ENCODE results near the gene ELP5. TPM values are rescaled to one million over a fixed set of nuclear protein-coding genes. Genes with fewer than 3 reads are reported as not detected.

The ELP5 gene
- total and polyA plus RNA-seq, 2 of the 4 experiments (the other 2 are of a cell fraction): 39.3 to 46.6 TPM

DNA sequence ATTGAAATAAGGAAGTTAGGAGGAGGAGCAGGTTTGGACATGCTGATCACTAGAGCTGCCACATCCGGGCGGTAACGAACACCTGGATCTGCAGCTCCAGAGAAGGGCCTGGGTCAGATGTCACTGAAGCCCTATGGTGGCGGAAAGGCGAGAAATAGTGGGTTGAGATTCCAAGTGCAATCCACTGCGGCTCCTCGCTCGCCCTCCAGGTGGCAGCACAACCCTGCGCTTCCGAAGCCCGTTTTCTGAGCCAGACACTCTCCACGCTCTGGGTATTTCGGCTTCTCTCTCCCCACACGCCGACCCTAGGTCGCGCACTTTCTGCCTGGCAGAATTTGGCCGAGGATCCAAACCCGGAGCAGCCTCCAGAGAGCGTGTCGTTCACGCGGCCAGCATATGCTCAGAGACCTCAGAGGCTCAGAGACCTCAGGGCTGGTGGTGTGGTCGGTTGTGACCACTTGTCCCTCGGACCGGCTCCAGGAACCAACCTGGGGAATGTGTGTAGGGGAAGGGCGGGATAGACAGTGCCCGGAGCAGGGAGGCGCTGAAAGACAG, 28.6 kb downstream of the ELP5 start:
- H3K4ac ChIP-seq (ENCODE audit: low read depth, low read length): no peak overlapping the region
- peaks cover 2% of the 10 kb centered on the region; the same call in 1 of the 2 replicates for H3K4me1 ChIP-seq (ENCODE audit: control insufficient read depth, insufficient read depth, low read length)
- no peak overlapping the region for H4K5ac ChIP-seq (ENCODE audit: low read depth, low read length)
- H3K9me3 ChIP-seq (ENCODE audit: control insufficient read depth, insufficient read depth, low read length): no peaks in the 10 kb centered on the region
- peak overlapping the region; percentile 81 for H3K4me2 ChIP-seq (ENCODE audit: low read depth, low read length)
- H2BK120ac ChIP-seq (ENCODE audit: low read depth, low read length): no peak overlapping the region
- H3K27me3 ChIP-seq (ENCODE audit: control insufficient read depth, insufficient read depth, low read length): peaks cover 22% of the 10 kb centered on the region; the same call in 1 of the 2 replicates
- no peaks in the 10 kb centered on the region for H3K36me3 ChIP-seq (ENCODE audit: control insufficient read depth, insufficient read depth, low read length)
- H4K91ac ChIP-seq (ENCODE audit: insufficient read depth, low read depth, low read length): no peak overlapping the region
- no peak overlapping the region for H2BK15ac ChIP-seq (ENCODE audit: low read depth, low read length)
- H4K20me1 ChIP-seq (ENCODE audit: insufficient read depth, low read length): no peaks in the 10 kb centered on the region
- H2BK5ac ChIP-seq (ENCODE audit: low read depth, low read length, poor library complexity, severe bottlenecking): no peak overlapping the region
- H2AFZ ChIP-seq (replicated peaks; ENCODE audit: low read length, poor library complexity): peak overlapping the region; percentile 91
- 0% methylated on average over 8 of the region's 29 CpGs; no CpG with 5 or more reads in 1 of the 2 experiments for WGBS, 2 experiments (ENCODE audit: extremely low coverage in 2 of 2, insufficient read length in 1 of 2)
- no peak overlapping the region for H3K14ac ChIP-seq (replicated peaks; ENCODE audit: low read depth, low read length)
- peak; percentile 83 for ATAC-seq (ENCODE audit: low read depth)
- BruUV-seq (replicated peaks): no TSS peak
- CTCF ChIA-PET: interaction anchor here (0.6 to 2.7 kb wide), 3 partner anchors 9 to 16 kb away, joined by 5 to 17 read pairs (median 6); no protein-coding TSS in a partner anchor
- TF ChIP-seq CHD1 (IDR thresholded peaks at IDR 0.05; ENCODE audit: low read depth, low read length) (0 out of 2 replicates have a peak, but pooled peaks have one; percentile 34), RAD21 (IDR thresholded peaks at IDR 0.05; ENCODE audit: low read length) (peak; percentile 96), SMC3 (IDR thresholded peaks at IDR 0.05; ENCODE audit: low read depth, low read length) (peak; percentile 94), POLR2A (IDR thresholded peaks at IDR 0.05; ENCODE audit: low read depth, low read length) (peak; percentile 55), RCOR1 (IDR thresholded peaks at IDR 0.05; ENCODE audit: insufficient replicate concordance, low read length) (no peak), MXI1 (IDR thresholded peaks at IDR 0.05; ENCODE audit: borderline replicate concordance, low read depth, low read length) (peak; percentile 72; the same call in 1 of the 2 replicates), MAFK (IDR thresholded peaks at IDR 0.05; ENCODE audit: low read depth, low read length) (no peak), RFX5 (IDR thresholded peaks at IDR 0.05; ENCODE audit: low read depth, low read length) (no peak)
- TF ChIP-seq, protein P1, sequence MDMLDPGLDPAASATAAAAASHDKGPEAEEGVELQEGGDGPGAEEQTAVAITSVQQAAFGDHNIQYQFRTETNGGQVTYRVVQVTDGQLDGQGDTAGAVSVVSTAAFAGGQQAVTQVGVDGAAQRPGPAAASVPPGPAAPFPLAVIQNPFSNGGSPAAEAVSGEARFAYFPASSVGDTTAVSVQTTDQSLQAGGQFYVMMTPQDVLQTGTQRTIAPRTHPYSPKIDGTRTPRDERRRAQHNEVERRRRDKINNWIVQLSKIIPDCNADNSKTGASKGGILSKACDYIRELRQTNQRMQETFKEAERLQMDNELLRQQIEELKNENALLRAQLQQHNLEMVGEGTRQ (IDR thresholded peaks at IDR 0.05; ENCODE audit: low read depth, low read length): no peak
- TF ChIP-seq, protein P2, sequence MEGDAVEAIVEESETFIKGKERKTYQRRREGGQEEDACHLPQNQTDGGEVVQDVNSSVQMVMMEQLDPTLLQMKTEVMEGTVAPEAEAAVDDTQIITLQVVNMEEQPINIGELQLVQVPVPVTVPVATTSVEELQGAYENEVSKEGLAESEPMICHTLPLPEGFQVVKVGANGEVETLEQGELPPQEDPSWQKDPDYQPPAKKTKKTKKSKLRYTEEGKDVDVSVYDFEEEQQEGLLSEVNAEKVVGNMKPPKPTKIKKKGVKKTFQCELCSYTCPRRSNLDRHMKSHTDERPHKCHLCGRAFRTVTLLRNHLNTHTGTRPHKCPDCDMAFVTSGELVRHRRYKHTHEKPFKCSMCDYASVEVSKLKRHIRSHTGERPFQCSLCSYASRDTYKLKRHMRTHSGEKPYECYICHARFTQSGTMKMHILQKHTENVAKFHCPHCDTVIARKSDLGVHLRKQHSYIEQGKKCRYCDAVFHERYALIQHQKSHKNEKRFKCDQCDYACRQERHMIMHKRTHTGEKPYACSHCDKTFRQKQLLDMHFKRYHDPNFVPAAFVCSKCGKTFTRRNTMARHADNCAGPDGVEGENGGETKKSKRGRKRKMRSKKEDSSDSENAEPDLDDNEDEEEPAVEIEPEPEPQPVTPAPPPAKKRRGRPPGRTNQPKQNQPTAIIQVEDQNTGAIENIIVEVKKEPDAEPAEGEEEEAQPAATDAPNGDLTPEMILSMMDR (conservative IDR thresholded peaks at IDR 0.05; ENCODE audit: low read depth, low read length): peak; percentile 96
- TF ChIP-seq, protein P3, sequence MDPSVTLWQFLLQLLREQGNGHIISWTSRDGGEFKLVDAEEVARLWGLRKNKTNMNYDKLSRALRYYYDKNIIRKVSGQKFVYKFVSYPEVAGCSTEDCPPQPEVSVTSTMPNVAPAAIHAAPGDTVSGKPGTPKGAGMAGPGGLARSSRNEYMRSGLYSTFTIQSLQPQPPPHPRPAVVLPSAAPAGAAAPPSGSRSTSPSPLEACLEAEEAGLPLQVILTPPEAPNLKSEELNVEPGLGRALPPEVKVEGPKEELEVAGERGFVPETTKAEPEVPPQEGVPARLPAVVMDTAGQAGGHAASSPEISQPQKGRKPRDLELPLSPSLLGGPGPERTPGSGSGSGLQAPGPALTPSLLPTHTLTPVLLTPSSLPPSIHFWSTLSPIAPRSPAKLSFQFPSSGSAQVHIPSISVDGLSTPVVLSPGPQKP (IDR thresholded peaks at IDR 0.05; ENCODE audit: borderline replicate concordance, low read depth, low read length): no peak
- no peak overlapping the region for H4K8ac ChIP-seq (ENCODE audit: low read depth in 2 of 2, low read length in 2 of 2)
- H2BK20ac ChIP-seq (ENCODE audit: low read depth, low read length): no peak overlapping the region
- H3K27ac ChIP-seq (ENCODE audit: insufficient read depth, low read length): no peak overlapping the region
- POLR2A ChIA-PET (ENCODE audit: unreplicated experiment): no interaction called here
- H3K18ac ChIP-seq (ENCODE audit: low read depth, low read length): no peak overlapping the region
- H3K79me1 ChIP-seq (ENCODE audit: low read depth in 1 of 2, low read length in 2 of 2): no peaks in the 10 kb centered on the region
- intact Hi-C loops (cut with micrococcal nuclease): loop anchor here (1.0 to 2.0 kb wide), 4 partner anchors 16 to 308 kb away; partner anchors contain the start of gene SENP3
- in situ Hi-C loops (cut with MboI; ENCODE audit: low sequenced_read_pairs): no loop called here
- dilution Hi-C loops (cut with HindIII; ENCODE audit: low sequenced_read_pairs, unreplicated experiment): no loop called here
- H3K56ac ChIP-seq (ENCODE audit: extremely low read depth, insufficient read depth, low read length): no peak overlapping the region
- DNase-seq: peak; percentile 68
- H2AK9ac ChIP-seq (replicated peaks; ENCODE audit: low read depth, low read length, poor library complexity): no peak overlapping the region
- H2AK5ac ChIP-seq (ENCODE audit: low read depth, low read length): no peak overlapping the region
- H3K23ac ChIP-seq (ENCODE audit: low read depth, low read length): no peak overlapping the region
- no peaks in the 10 kb centered on the region for H3K9me1 ChIP-seq (ENCODE audit: insufficient read depth, low read length)
- no peak overlapping the region for H3K9ac ChIP-seq (ENCODE audit: low read depth, low read length)
- H3K4me3 ChIP-seq (ENCODE audit: insufficient read depth, low read depth, low read length): peak overlapping the region; percentile 11; the same call in 1 of the 2 replicates
